OCI-LY1 (cell line): ENCODE results near the gene THOC5.

Experiments used
- H2AFZ ChIP-seq: fragments of 200-600 bp; sonication (generic), shearing (Covaris generic); 2 replicates; pipeline ENCODE4 v1.6.0; 2014; ENCODE audit warnings: antibody characterized with exemption, mild to moderate bottlenecking, low read length
- H3F3A ChIP-seq: fragments of 200-600 bp; sonication (generic), shearing (Covaris generic); 2 replicates; pipeline ENCODE4 v1.6.0; 2014; ENCODE audit warnings: mild to moderate bottlenecking, antibody characterized with exemption, low read length, moderate library complexity; ENCODE audit not compliant: insufficient read depth
- H3K27ac ChIP-seq: fragments of 200-600 bp; sonication (generic); 2 replicates; pipeline ENCODE4 v1.5.1; 2014; ENCODE audit warnings: low read length, mixed run types, mild to moderate bottlenecking, low read depth; ENCODE audit not compliant: poor library complexity, severe bottlenecking
- H3K27me3 ChIP-seq: fragments of 200-600 bp; sonication (generic); 2 replicates; pipeline ENCODE4 v1.6.0; 2014; ENCODE audit warnings: antibody characterized with exemption, mild to moderate bottlenecking, low read length, moderate library complexity; ENCODE audit not compliant: insufficient read depth
- H3K36me3 ChIP-seq: fragments of 200-600 bp; sonication (generic); 2 replicates; pipeline ENCODE4 v1.6.1; 2014; ENCODE audit warnings: mild to moderate bottlenecking, antibody characterized with exemption, low read length, moderate library complexity, mixed read lengths; ENCODE audit not compliant: insufficient read depth
- H3K4me1 ChIP-seq: fragments of 200-600 bp; sonication (generic); 2 replicates; pipeline ENCODE4 v1.5.1; 2014; ENCODE audit warnings: mild to moderate bottlenecking, low read length, moderate library complexity; ENCODE audit not compliant: insufficient read depth, severe bottlenecking
- H3K4me2 ChIP-seq: fragments of 200-600 bp; sonication (generic), shearing (Covaris generic); 2 replicates; pipeline ENCODE4 v1.6.1; 2014; ENCODE audit warnings: low read length
- H3K4me3 ChIP-seq: fragments of 200-600 bp; sonication (generic); 2 replicates; pipeline ENCODE4 v1.5.1; 2014; ENCODE audit warnings: low read length, low read depth, mild to moderate bottlenecking, mixed read lengths; ENCODE audit not compliant: poor library complexity, severe bottlenecking
- H3K79me2 ChIP-seq: fragments of 200-600 bp; shearing (Covaris generic); 2 replicates; pipeline ENCODE4 v1.6.1; 2016; ENCODE audit warnings: mixed run types, low read length, mixed read lengths; ENCODE audit not compliant: insufficient read depth
- H3K9ac ChIP-seq: fragments of 200-600 bp; sonication (generic), shearing (Covaris generic); 2 replicates; pipeline ENCODE4 v1.6.1; 2014; ENCODE audit warnings: mild to moderate bottlenecking, low read length, mixed read lengths
- H3K9me2 ChIP-seq: fragments of 200-600 bp; sonication (generic), shearing (Covaris generic); 2 replicates; pipeline ENCODE4 v1.6.1; 2014; ENCODE audit warnings: low read depth, mild to moderate bottlenecking, low read length, mixed read lengths
- H3K9me3 ChIP-seq: fragments of 200-600 bp; shearing (Covaris generic); 2 replicates; pipeline ENCODE4 v1.6.1; 2014; ENCODE audit warnings: low read length, mixed read lengths
- H4K20me1 ChIP-seq: fragments of 200-600 bp; sonication (generic), shearing (Covaris generic); 2 replicates; pipeline ENCODE4 v1.6.0; 2016; ENCODE audit warnings: mild to moderate bottlenecking, low read length; ENCODE audit not compliant: insufficient read depth
- EZH2 ChIP-seq: fragments of 200-600 bp; sonication (generic), shearing (Covaris generic); IDR thresholded peaks from 2 replicates; pipeline ENCODE4 v1.8.0; 2017; ENCODE audit warnings: borderline replicate concordance, mixed run types, mild to moderate bottlenecking, antibody characterized with exemption, low read length, moderate library complexity, mixed read lengths
- TF ChIP-seq, protein P1 (sequence below): fragments of 200-600 bp; sonication (generic), shearing (Covaris generic); IDR thresholded peaks from 2 replicates; pipeline ENCODE4 v1.5.1; 2017; ENCODE audit warnings: mild to moderate bottlenecking, antibody characterized with exemption, low read length, moderate library complexity, mixed read lengths

The THOC5 gene

DNA sequence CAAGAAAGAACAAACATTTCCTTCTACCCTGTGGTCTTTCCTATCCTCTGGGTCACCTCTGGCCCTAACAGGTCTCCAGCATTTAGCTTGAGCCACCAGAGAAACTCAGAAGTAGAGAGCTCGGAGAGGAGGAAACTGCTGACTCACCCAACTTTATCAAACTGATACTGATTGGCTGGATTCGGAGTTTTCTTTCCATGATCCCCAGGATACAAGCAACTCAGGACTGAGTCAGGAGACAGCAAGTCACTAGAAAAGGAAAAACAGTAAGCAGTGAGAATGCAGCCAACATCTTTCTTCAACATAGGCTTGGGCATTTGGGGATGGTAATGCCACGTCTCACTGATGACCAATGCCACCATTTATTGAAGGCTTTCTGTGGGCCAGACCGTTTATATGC lies 32.7 kb downstream of the THOC5 start:
- TF ChIP-seq, protein P1, sequence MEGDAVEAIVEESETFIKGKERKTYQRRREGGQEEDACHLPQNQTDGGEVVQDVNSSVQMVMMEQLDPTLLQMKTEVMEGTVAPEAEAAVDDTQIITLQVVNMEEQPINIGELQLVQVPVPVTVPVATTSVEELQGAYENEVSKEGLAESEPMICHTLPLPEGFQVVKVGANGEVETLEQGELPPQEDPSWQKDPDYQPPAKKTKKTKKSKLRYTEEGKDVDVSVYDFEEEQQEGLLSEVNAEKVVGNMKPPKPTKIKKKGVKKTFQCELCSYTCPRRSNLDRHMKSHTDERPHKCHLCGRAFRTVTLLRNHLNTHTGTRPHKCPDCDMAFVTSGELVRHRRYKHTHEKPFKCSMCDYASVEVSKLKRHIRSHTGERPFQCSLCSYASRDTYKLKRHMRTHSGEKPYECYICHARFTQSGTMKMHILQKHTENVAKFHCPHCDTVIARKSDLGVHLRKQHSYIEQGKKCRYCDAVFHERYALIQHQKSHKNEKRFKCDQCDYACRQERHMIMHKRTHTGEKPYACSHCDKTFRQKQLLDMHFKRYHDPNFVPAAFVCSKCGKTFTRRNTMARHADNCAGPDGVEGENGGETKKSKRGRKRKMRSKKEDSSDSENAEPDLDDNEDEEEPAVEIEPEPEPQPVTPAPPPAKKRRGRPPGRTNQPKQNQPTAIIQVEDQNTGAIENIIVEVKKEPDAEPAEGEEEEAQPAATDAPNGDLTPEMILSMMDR = no peak
- TF ChIP-seq EZH2 = no peak
- no peak overlapping the region for H3K27ac ChIP-seq
- H2AFZ ChIP-seq = no peak overlapping the region
- no peaks in the 10 kb centered on the region for H3K27me3 ChIP-seq
- no peak overlapping the region for H3K4me2 ChIP-seq
- H3K4me3 ChIP-seq = no peak overlapping the region
- H3K4me1 ChIP-seq = no peaks in the 10 kb centered on the region
- peaks cover 85% of the 10 kb centered on the region for H3K36me3 ChIP-seq
- no peaks in the 10 kb centered on the region for H3K9me3 ChIP-seq
- H3K79me2 ChIP-seq = no peaks in the 10 kb centered on the region
- no peaks in the 10 kb centered on the region for H4K20me1 ChIP-seq
- no peaks in the 10 kb centered on the region for H3F3A ChIP-seq
- H3K9me2 ChIP-seq = no peaks in the 10 kb centered on the region
- H3K9ac ChIP-seq = no peak overlapping the region

DNA sequence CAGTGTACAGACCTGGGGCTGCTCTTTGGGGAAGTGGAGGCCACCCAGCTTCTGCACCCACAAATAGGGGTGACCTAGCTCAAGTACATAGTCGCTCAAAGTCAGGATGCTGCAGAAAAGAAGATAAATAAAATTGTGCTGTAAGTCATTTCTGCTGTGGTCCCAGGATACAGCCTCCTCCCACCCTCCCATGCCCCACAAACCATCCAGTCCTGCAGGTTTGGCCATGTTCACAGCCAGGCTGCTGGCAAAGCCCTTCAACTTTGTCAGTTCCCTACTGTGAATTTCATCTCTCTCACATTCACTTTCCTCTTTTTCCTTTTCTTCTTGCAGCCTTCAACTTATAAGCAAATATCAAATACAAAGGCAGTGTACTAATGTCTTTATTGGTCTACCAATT lies 33.6 kb downstream of the THOC5 start:
- TF ChIP-seq, protein P1 = no peak
- no peak for TF ChIP-seq EZH2
- Histone ChIP-seq H3K9me2 (no peaks in the 10 kb centered on the region), H3K36me3 (peaks cover 85% of the 10 kb centered on the region), H3K9ac (no peak overlapping the region), H3K4me3 (no peak overlapping the region), H2AFZ (no peak overlapping the region), H3K27ac (no peak overlapping the region), H3K9me3 (no peaks in the 10 kb centered on the region), H4K20me1 (no peaks in the 10 kb centered on the region), H3K79me2 (no peaks in the 10 kb centered on the region), H3K4me1 (no peaks in the 10 kb centered on the region), H3F3A (no peaks in the 10 kb centered on the region), H3K4me2 (no peak overlapping the region), H3K27me3 (no peaks in the 10 kb centered on the region)

DNA sequence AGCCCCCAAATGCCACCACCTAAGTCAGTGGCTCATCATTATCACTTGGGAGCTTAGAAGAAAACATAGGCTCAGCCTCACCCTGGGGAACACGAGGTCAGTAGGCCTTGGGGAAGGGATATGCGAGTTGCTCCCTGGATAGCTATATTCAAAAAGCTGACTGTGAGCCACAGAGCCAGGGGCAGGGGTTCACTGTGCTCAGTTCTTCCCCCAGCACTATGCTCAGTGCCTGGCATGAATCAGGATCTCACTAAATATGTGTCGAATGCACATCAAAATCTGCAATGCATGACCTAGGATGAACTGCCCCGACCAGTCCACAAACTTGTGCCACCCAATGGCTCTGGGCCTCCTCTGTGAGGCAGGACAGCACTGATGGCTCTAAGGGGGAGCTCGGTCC lies 35.1 kb downstream of the THOC5 start:
- H3K4me1 ChIP-seq = no peaks in the 10 kb centered on the region
- H3K36me3 ChIP-seq = peaks cover 71% of the 10 kb centered on the region
- H3K79me2 ChIP-seq = no peaks in the 10 kb centered on the region
- no peaks in the 10 kb centered on the region for H3K9me2 ChIP-seq
- no peak overlapping the region for H2AFZ ChIP-seq
- no peak overlapping the region for H3K9ac ChIP-seq
- no peaks in the 10 kb centered on the region for H3F3A ChIP-seq
- no peak overlapping the region for H3K4me2 ChIP-seq
- no peak overlapping the region for H3K4me3 ChIP-seq
- H3K27me3 ChIP-seq = no peaks in the 10 kb centered on the region
- no peak for TF ChIP-seq EZH2
- TF ChIP-seq, protein P1 = no peak
- no peaks in the 10 kb centered on the region for H3K9me3 ChIP-seq
- H4K20me1 ChIP-seq = no peaks in the 10 kb centered on the region
- no peak overlapping the region for H3K27ac ChIP-seq
